HFFc6 (cell line): ENCODE results near the gene SLFN11. TPM values are rescaled to one million over a fixed set of nuclear protein-coding genes. Genes with fewer than 3 reads are reported as not detected.

ENCODE experiments used
- DNase-seq: peaks from one replicate; pipeline ENCODE4 v3.0.0-alpha.2; 2018
- H3K27ac Mint-ChIP-seq: 2 replicates; pipeline ENCODE4 v1.8.0; 2020; ENCODE audit warnings: mild to moderate bottlenecking, mixed read lengths
- H3K27me3 Mint-ChIP-seq: 2 replicates; pipeline ENCODE4 v1.8.0; 2021; ENCODE audit warnings: mild to moderate bottlenecking, moderate library complexity, mixed read lengths; ENCODE audit not compliant: insufficient read depth
- H3K36me3 Mint-ChIP-seq: 2 replicates; pipeline ENCODE4 v1.8.0; 2021; ENCODE audit warnings: low read depth, mixed read lengths
- H3K4me1 Mint-ChIP-seq: 2 replicates; pipeline ENCODE4 v1.8.0; 2020; ENCODE audit warnings: low read depth, mixed read lengths
- H3K4me3 Mint-ChIP-seq: 2 replicates; pipeline ENCODE4 v1.8.0; 2020; ENCODE audit warnings: mild to moderate bottlenecking, moderate library complexity, mixed read lengths
- H3K9me3 Mint-ChIP-seq: 2 replicates; pipeline ENCODE4 v1.8.0; 2020; ENCODE audit warnings: mild to moderate bottlenecking, mixed read lengths
- total RNA-seq, 6 experiments: library from RNA; stranded (reverse); fragmentation: NEBNext Ultra II Directional; extraction: Animal tissue kit (Norgen Biotek cat#: 25700); gene quantifications; 2 replicates in 1 of 6; 3 replicates in 5 of 6; pipeline ENCODE4 v1.2.3, GENCODE V29; 2021
- TF ChIP-seq, protein P1 (sequence below): fragments of 200-600 bp; sonication (generic); IDR thresholded peaks from 2 replicates; pipeline ENCODE4 v1.5.0; 2021; ENCODE audit warnings: antibody characterized with exemption, mild to moderate bottlenecking

Gene SLFN11
- total RNA-seq, 6 experiments from 2014 or later, result 24.2 to 44.3 (median 37.9) TPM

- peaks cover 17% of the 10 kb centered on the region for H3K9me3 Mint-ChIP-seq
- H3K4me1 Mint-ChIP-seq, result peaks cover 54% of the 10 kb centered on the region
- peak overlapping the region; percentile 100 for H3K27ac Mint-ChIP-seq
- peaks cover 6% of the 10 kb centered on the region for H3K27me3 Mint-ChIP-seq
- H3K4me3 Mint-ChIP-seq, result peak overlapping the region; percentile 97
- no peak for DNase-seq
- H3K36me3 Mint-ChIP-seq, result peaks cover 30% of the 10 kb centered on the region
- TF ChIP-seq, protein P1, sequence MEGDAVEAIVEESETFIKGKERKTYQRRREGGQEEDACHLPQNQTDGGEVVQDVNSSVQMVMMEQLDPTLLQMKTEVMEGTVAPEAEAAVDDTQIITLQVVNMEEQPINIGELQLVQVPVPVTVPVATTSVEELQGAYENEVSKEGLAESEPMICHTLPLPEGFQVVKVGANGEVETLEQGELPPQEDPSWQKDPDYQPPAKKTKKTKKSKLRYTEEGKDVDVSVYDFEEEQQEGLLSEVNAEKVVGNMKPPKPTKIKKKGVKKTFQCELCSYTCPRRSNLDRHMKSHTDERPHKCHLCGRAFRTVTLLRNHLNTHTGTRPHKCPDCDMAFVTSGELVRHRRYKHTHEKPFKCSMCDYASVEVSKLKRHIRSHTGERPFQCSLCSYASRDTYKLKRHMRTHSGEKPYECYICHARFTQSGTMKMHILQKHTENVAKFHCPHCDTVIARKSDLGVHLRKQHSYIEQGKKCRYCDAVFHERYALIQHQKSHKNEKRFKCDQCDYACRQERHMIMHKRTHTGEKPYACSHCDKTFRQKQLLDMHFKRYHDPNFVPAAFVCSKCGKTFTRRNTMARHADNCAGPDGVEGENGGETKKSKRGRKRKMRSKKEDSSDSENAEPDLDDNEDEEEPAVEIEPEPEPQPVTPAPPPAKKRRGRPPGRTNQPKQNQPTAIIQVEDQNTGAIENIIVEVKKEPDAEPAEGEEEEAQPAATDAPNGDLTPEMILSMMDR, result peak; percentile 28
Observed at GRCh38 chr17:35372846-35373533, 431 bp downstream of the SLFN11 start.

DNA sequence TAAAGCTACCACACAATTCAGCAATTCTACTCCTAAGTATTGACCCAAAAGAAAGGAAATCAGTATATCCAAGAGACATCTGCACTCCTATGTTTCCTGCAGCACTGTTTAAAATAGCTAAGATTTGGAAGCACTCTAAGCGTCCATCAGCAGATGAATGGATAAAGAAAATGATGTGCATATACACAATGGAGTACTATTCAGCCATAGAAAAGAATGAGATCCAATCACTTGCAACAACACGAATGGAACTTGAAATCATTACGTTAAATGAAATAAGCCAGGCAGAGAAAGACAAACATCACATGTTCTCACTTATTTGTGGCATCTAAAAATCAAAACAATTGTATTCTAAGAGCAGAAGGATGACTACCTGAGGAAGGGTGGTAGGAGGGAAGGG lies 1.5 kb downstream of the SLFN11 start:
- no peak overlapping the region; the same call in 1 of the 2 replicates for H3K27ac Mint-ChIP-seq

GRCh38 chr17:35368081-35368830 lies 5.2 kb downstream of the SLFN11 start:
- peak overlapping the region; percentile 49; the same call in 1 of the 2 replicates for H3K4me3 Mint-ChIP-seq
- peak overlapping the region; percentile 10; the same call in 1 of the 2 replicates for H3K27ac Mint-ChIP-seq
- peaks cover 17% of the 10 kb centered on the region for H3K9me3 Mint-ChIP-seq
- no peaks in the 10 kb centered on the region for H3K27me3 Mint-ChIP-seq
- H3K4me1 Mint-ChIP-seq, result peaks cover 33% of the 10 kb centered on the region
- TF ChIP-seq, protein P1, result no peak
- no peak for DNase-seq
- H3K36me3 Mint-ChIP-seq, result peaks cover 44% of the 10 kb centered on the region

More for the DNA sequence above, 1.5 kb downstream of the SLFN11 start:
- H3K4me1 Mint-ChIP-seq, result peaks cover 54% of the 10 kb centered on the region
- peaks cover 30% of the 10 kb centered on the region for H3K36me3 Mint-ChIP-seq
- peaks cover 6% of the 10 kb centered on the region for H3K27me3 Mint-ChIP-seq
- H3K9me3 Mint-ChIP-seq, result peaks cover 17% of the 10 kb centered on the region
- peak overlapping the region; percentile 97 for H3K4me3 Mint-ChIP-seq
- DNase-seq, result no peak
- TF ChIP-seq, protein P1, result no peak

DNA sequence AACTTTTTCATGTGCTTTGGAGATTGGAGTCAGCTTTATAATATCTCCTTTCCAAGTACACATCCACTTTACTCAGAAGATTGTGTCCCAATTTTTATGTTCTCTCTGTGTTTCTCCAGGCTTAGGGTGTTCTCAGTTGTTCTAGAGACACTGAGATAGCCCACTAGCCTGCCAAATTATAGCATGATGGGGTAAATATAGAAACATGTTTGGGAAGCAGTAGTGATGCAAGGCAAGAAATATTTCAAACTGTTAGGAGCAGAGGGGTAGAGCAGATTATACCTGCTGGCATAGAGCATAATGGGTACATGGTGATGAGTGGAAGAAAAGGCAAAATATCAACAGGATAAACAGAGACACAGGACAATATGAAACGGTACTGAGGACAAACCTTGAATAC lies 12.4 kb downstream of the SLFN11 start:
- DNase-seq, result no peak
- TF ChIP-seq, protein P1, result no peak
- no peaks in the 10 kb centered on the region for H3K9me3 Mint-ChIP-seq
- H3K27ac Mint-ChIP-seq, result no peak overlapping the region
- peaks cover 17% of the 10 kb centered on the region for H3K4me1 Mint-ChIP-seq
- peaks cover 39% of the 10 kb centered on the region for H3K36me3 Mint-ChIP-seq
- H3K4me3 Mint-ChIP-seq, result no peak overlapping the region
- H3K27me3 Mint-ChIP-seq, result no peaks in the 10 kb centered on the region

DNA sequence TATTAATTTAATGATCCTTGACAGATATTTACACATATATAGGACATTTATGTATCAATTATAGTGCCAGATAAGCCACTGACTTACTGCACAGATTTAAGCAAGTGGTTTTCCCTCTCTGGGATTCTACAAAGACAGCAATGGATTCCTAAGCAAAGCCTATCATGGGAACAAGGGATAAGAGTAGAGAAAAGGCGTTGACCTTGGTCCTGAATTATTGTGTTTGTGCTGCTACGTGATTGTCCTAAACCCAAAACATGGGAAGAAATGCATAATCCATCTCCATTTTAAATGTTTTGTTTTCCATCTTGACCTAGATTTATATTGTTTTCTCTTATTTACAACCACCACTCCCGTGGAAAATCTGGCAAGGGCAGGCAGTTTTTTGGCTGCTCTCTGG lies 14.0 kb downstream of the SLFN11 start:
- Mint-ChIP-seq H3K4me1 (peaks cover 17% of the 10 kb centered on the region), H3K4me3 (no peak overlapping the region), H3K27ac (no peak overlapping the region), H3K27me3 (no peaks in the 10 kb centered on the region), H3K36me3 (peaks cover 33% of the 10 kb centered on the region), H3K9me3 (no peaks in the 10 kb centered on the region)
- TF ChIP-seq, protein P1, result no peak
- DNase-seq, result no peak
